ENCODE data around the gene NELFE.
A peak's percentile ranks its signal among the peaks of the same experiment; 100 is the strongest.
"Not testable (repeated sequence)": the region's sequence is repeated elsewhere in the genome, so short reads cannot be mapped to it uniquely, and the experiment has no call there.

The NELFE gene, protein sequence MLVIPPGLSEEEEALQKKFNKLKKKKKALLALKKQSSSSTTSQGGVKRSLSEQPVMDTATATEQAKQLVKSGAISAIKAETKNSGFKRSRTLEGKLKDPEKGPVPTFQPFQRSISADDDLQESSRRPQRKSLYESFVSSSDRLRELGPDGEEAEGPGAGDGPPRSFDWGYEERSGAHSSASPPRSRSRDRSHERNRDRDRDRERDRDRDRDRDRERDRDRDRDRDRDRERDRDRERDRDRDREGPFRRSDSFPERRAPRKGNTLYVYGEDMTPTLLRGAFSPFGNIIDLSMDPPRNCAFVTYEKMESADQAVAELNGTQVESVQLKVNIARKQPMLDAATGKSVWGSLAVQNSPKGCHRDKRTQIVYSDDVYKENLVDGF

GRCh38 chr6:31958741-31959739 is at the start of gene NELFE, which contains the start of gene SKIC2:
TSS of gene NELFE (minus strand) at chr6:31958971. CDS start at chr6:31958446, 525 bp downstream.
TSS of gene SKIC2 (plus strand) at chr6:31959175. CDS start at chr6:31959193, 18 bp downstream.
- DNase-seq: peak in 50 of 51 donors; percentile 77 to 99 (median 97)

DNA sequence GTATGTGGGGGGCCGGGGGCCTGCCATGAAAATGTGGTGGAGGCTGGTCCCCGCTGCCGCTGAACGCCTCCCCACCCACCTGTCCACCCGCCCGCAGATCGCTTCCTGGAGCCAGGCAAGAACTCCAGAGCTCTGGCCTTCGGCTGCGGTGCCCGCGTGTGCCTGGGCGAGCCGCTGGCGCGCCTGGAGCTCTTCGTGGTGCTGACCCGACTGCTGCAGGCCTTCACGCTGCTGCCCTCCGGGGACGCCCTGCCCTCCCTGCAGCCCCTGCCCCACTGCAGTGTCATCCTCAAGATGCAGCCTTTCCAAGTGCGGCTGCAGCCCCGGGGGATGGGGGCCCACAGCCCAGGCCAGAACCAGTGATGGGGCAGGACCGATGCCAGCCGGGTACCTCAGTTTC is 49.3 kb upstream of the NELFE start:
- not testable (repeated sequence) for DNase-seq

DNA sequence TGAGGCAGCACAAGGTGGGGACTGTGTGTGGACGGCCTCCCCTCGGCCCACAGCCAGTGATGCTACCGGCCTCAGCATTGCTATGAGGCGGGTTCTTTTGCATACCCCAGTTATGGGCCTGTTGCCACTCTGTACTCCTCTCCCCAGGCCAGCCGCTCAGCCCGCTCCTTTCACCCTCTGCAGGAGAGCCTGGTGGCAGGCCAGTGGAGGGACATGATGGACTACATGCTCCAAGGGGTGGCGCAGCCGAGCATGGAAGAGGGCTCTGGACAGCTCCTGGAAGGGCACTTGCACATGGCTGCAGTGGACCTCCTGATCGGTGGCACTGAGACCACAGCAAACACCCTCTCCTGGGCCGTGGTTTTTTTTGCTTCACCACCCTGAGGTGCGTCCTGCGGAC is 48.3 kb upstream of the NELFE start:
- not testable (repeated sequence) for DNase-seq

- not testable (repeated sequence) for DNase-seq
These were observed 47.3 kb upstream of the NELFE start for GRCh38 chr6:32005991-32006529.

DNA sequence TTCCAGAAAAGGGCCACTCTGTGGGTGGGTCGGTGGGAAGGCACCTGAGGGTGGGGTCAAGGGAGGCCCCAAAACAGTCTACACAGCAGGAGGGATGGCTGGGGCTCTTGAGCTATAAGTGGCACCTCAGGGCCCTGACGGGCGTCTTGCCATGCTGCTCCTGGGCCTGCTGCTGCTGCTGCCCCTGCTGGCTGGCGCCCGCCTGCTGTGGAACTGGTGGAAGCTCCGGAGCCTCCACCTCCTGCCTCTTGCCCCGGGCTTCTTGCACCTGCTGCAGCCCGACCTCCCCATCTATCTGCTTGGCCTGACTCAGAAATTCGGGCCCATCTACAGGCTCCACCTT is 46.7 kb upstream of the NELFE start:
- DNase-seq: not testable (repeated sequence)

DNA sequence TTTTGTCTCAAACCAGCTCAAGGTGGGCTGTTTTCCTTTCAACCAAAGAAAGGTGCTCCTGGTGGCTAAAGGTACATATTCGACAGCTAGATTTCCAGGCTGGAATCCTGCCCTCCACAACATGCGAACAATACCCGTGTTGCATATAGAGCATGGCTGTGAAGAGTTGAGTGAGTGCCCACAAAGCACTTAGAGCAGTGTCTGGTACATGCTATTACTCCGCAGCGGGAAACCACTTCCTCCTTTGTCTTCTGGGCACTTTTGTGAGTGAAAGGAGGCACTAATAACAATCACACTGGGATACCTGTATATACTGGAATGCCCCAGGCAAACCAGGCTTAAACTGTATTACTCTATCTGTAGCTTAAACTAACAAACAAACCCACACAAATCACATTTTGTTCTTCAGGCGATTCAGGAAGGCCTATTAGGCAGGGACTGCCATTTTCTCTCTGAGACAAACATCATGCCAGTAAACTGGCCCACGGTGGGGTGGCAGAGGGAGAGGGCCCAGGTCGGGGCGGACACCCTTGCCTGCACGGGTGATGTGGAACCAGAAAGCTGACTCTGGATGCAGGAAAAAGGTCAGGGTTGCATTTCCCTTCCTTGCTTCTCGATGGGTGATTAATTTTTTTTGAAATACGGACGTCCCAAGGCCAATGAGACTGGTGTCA is 46.2 kb upstream of the NELFE start:
- DNase-seq: not testable (repeated sequence)

GRCh38 chr6:32004393-32004792 is 45.6 kb upstream of the NELFE start:
- DNase-seq: not testable (repeated sequence)

DNA sequence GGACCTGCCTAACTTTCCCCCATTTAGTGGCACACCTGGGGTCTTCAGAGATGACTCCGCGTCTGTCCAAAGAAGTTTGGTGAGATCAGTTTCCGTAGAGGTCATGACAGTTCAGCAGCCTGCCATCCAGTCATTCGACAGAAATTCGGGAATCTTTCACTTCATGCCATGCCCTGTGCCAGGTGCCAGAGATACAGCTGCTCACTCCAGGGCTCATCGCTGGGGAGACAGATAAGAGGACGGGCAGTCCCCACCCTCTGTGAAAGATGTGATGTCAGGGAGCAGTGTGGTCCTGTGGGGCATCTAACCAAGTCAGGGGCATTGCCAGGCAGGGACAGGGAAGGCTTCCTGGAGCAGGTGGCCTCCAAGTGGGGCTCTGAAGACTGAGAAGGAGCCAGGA is 44.5 kb upstream of the NELFE start:
- not testable (repeated sequence) for DNase-seq

DNA sequence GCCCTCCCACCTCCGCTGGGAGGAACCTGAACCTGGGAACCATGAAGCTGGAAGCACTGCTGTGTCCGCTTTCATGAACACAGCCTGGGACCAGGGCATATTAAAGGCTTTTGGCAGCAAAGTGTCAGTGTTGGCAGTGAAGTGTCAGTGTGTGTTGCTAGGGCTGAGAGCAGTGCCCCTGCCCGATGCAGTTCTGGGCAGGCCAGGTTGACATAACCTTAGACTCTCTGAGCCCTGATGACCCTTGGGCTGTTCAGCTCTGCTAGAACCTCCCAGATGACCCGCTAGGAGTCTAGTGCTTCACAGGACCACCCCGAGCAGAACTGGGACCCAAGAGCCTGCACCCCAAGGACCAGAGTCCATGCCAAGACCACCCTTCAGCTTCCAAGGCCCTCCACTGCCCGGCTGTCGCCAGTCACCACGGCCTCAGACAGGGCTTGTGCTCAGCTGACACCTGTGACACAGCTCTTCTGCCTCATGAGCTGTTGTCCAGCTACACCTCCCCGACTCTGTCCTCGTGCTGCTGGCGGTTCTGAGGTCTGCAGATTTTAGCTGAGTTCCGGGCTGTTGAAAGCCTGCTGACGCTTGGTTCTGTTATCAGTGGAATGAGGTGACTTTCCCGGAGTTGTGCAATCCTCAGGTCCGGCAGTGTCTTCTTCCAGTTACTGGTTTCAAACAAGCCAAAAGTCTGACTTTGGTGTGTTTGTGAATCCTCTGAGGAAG is 43.9 kb upstream of the NELFE start:
- not testable (repeated sequence) for DNase-seq

DNA sequence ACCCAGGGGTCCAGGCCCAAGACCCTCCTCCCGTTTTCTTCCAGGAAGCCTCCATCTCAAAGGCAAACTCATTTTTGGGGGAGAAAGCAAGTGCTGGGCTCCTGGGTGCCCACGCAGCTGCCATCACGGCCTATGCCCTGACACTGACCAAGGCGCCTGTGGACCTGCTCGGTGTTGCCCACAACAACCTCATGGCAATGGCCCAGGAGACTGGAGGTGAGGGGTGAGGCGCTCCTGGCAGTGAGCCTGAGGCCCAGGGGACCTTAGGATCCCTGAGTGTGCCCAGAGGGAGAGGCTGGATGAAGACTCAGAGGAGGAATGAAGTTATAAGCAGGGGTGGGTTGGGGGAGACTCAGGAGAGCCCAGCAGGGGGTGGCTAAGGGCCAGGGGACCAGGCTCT is 37.6 kb upstream of the NELFE start:
- DNase-seq: not testable (repeated sequence)

GRCh38 chr6:31994421-31994820 is 35.6 kb upstream of the NELFE start:
- not testable (repeated sequence) for DNase-seq

GRCh38 chr6:31989363-31989762 is 30.6 kb upstream of the NELFE start:
- not testable (repeated sequence) for DNase-seq

DNA sequence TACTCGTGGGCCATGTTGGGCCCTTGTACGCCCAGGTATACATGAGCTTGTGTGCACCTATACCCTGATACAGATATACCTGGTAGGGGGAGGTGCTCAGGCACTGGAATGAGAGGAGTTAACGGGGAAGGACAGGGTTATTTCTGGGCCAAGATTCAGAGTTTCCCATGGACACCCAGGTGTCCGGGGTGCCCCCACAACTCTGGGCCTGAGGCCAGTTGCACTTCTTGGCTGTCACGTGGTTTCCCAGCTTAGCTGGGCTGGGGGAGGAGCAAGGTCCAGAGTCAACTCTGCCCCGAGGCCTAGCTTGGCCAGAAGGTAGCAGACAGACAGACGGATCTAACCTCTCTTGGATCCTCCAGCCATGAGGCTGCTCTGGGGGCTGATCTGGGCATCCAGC is 23.0 kb upstream of the NELFE start, which contains the start of gene C4A:
C4A (plus strand) TSS at position 314 of the 400 bp plus-strand sequence; CDS start at position 365, 51 bp downstream.
- DNase-seq: not testable (repeated sequence)

DNA sequence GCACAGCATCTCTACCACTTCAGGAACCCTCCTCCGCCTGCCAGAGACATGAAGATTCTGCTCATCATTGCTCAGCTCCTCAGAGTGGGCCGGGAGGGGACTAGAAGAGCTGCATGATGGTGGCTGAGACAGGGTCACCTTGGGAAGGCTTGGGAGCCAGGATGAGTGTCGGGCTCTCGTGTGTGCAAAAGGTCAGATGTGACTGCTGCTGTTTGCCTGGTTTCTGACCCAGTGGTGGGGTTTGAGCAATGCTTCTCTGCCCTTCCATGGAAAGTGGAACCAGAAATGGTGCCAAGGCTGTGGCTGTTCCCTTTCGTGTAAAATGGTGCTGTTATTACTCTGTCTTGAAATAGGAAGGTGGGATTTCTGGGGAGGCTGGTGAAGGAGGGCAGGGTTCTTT is 22.2 kb upstream of the NELFE start:
- not testable (repeated sequence) for DNase-seq

GRCh38 chr6:31980195-31980876 is 21.6 kb upstream of the NELFE start:
- DNase-seq: not testable (repeated sequence)

- no peak for DNase-seq
These were observed 20.6 kb upstream of the NELFE start for GRCh38 chr6:31979238-31979898.

- no peak for DNase-seq
These were observed 20.1 kb upstream of the NELFE start for GRCh38 chr6:31978831-31979230.

DNA sequence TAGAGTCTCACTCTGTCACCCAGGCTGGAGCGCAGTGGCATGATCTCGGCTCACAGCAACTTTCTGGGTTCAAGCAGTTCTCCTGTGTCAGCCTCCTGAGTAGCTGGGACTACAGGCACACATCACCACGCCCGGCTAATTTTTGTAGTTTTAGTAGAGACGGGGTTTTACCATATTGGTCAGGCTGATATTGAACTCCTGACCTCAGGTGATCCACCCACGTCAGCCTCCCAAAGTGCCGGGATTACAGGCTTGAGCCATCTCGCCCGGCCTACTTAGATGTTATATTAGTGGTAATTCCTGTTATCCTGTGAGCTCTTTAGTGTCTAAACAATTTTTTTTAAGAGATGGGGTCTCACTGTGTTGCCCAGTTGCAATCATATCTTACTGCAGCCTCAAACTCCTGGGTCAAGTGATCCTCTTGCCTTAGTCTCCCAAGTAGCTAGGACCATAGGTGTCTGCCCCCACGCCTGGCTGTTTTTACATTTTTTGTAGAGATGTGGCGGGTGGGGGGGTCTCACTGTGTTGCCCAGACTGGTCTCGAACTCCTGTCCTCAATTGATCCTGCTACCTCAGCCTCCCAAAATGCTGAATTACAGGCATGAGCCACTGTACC is 19.2 kb upstream of the NELFE start:
- no peak for DNase-seq

DNA sequence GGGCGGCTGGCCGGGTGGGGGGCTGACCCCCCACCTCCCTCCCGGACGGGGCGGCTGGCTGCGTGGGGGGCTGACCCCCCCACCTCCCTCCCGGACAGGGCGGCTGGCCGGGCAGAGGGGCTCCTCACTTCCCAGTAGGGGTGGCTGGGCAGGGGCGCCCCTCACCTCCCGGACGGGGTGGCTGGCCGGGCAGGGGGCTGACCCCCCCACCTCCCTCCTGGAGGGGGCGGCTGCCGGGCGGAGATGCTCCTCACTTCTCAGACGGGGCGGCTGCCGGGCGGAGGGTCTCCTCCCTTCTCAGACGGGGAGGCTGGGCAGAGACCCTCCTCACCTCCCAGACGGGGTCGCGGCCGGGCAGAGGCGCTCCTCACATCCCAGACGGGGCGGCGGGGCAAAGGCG is 17.3 kb upstream of the NELFE start:
- not testable (repeated sequence) for DNase-seq
